ENCODE measurements around the gene SLC7A5.

The SLC7A5 gene

DNA sequence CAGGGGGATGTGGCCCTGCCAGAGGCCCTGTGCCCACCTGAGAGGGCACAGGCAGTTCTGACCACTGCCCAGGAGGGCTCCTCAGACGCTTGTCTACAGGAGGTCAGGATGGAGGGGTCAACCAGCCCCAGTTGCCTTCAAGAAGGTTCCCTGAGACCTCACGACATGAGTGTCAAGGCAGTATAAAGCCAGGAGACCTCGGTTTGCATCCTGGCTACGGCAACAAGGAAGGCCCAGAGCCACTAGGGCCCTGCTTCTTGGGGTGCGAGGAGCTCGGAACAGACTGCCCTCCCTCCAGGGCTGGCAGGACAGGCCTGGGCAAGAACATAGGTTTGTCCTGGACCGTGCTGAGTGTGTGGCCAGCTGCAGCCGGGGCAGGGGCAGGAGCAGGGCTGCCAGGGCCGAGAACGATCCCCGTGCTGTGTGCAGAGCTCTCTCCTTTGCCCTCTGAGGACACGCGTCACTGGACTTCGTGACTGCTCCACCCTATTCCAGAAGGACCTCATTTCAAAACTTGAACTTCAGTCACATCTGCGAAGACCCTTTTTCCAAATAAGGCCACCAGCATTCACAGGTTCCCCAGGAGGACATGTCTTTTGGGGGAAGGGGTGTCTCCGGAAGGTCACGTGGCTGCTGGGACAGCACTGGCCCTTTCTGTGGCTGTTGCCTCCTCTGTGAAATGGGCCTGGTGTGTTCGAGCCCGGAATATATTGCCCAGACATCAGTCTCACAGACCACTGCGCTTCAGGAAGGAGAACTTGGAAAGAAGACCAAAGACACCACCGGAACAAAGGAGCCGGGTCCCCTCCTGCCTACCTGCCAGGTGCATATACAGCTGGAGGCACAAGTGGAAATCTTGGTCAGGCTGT lies 27.7 kb downstream of the SLC7A5 start:
- no peak overlapping the region for H3K4me3 ChIP-seq (ENCODE audit: low read depth, low read length)
- TF ChIP-seq, protein P1, sequence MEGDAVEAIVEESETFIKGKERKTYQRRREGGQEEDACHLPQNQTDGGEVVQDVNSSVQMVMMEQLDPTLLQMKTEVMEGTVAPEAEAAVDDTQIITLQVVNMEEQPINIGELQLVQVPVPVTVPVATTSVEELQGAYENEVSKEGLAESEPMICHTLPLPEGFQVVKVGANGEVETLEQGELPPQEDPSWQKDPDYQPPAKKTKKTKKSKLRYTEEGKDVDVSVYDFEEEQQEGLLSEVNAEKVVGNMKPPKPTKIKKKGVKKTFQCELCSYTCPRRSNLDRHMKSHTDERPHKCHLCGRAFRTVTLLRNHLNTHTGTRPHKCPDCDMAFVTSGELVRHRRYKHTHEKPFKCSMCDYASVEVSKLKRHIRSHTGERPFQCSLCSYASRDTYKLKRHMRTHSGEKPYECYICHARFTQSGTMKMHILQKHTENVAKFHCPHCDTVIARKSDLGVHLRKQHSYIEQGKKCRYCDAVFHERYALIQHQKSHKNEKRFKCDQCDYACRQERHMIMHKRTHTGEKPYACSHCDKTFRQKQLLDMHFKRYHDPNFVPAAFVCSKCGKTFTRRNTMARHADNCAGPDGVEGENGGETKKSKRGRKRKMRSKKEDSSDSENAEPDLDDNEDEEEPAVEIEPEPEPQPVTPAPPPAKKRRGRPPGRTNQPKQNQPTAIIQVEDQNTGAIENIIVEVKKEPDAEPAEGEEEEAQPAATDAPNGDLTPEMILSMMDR (IDR thresholded peaks at IDR 0.05; ENCODE audit: insufficient read depth, low read length, missing control alignments) = no peak
- CTCF ChIA-PET = interaction anchor here (2.4 kb wide), 1 partner anchor 9 kb away, joined by 12 read pairs; no protein-coding TSS in a partner anchor
- POLR2A ChIA-PET = no interaction called here
- DNase-seq (ENCODE audit: low read depth, low spot score) = no peak

DNA sequence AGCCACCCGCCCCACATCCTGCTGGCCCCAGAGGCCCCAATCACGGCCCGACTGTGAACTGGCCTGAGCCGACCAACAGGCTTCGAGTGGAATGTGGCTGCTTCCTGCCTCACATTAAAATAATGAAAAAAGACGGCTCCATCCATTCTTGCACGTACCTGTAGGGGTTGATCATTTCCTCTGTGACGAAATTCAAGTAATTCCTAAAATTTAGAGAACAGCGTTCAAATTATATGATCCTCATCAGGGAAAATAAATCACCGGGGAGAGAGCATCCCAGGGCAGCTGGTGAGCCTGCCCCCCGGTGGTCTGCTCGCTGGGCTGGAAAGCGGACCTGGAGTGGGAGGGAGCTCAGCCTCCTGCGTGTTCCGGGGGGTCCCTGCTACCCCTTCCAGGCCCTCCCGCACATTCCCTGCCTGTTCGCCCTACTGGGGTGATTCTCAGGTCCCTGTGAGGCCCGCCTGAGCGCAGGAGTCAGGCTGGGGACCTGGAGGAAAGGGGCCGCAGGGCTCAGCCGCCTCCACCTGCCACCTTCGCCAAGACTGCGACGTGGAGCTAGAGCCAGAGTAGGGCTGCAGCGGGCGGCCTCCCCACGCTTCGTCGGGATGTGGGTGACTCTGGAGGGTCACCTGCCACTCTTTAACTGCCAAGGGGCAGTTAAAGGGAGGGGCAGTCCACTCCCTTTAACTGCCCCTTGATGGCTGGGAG lies 28.9 kb downstream of the SLC7A5 start:
- DNase-seq (ENCODE audit: low read depth, low spot score) = no peak
- TF ChIP-seq, protein P1 (IDR thresholded peaks at IDR 0.05; ENCODE audit: insufficient read depth, low read length, missing control alignments) = no peak
- no peak overlapping the region for H3K4me3 ChIP-seq (ENCODE audit: low read depth, low read length)
- CTCF ChIA-PET = interaction anchor here (10.8 kb wide), 1 partner anchor 9 kb away, joined by 157 read pairs; no protein-coding TSS in a partner anchor
- POLR2A ChIA-PET = no interaction called here

DNA sequence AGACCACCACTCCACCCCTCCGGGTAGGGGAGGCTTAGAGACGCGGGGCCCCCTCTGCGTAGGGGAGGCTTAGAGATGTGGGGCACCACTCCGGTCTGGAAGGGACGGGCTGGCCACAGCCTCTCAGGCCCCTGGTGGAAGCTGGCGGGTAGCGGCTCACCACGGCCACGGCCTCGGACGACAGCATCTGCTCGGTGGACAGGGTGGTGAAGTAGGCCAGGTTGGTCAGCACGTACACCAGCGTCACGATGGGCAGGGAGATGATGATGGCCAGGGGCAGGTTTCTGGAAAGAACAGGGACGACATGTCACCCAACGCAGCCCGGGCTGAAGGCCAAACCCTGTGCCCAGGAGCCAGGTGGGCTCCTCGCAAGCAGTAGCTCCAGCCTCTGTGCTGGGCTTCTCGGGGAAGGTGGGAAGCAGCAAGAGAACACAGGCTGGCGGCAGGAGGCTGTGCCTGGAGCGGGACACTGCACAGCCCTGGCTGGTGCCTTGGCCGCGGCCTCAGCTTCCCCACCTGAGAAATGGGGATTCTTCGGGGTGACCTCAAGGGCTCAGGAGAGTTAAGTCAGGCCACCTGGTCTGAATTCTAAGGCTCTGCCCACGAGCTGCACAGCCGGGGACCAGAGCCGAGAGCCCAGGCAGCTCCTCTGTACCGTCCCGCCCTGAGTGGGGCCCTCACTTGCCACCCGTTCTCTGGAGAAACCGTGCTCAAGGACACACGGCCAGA lies 29.6 kb downstream of the SLC7A5 start:
- CTCF ChIA-PET = interaction anchor here (1.1 to 10.8 kb wide), 3 partner anchors 10 to 61 kb away, joined by 3 to 157 read pairs (median 5); no protein-coding TSS in a partner anchor
- TF ChIP-seq, protein P1 (IDR thresholded peaks at IDR 0.05; ENCODE audit: insufficient read depth, low read length, missing control alignments) = no peak
- POLR2A ChIA-PET = interaction anchor here (0.8 to 1.6 kb wide), 2 partner anchors 29 to 61 kb away, joined by 3 to 6 read pairs; partner anchors contain the start of gene SLC7A5
- no peak for DNase-seq (ENCODE audit: low read depth, low spot score)
- no peak overlapping the region for H3K4me3 ChIP-seq (ENCODE audit: low read depth, low read length)

DNA sequence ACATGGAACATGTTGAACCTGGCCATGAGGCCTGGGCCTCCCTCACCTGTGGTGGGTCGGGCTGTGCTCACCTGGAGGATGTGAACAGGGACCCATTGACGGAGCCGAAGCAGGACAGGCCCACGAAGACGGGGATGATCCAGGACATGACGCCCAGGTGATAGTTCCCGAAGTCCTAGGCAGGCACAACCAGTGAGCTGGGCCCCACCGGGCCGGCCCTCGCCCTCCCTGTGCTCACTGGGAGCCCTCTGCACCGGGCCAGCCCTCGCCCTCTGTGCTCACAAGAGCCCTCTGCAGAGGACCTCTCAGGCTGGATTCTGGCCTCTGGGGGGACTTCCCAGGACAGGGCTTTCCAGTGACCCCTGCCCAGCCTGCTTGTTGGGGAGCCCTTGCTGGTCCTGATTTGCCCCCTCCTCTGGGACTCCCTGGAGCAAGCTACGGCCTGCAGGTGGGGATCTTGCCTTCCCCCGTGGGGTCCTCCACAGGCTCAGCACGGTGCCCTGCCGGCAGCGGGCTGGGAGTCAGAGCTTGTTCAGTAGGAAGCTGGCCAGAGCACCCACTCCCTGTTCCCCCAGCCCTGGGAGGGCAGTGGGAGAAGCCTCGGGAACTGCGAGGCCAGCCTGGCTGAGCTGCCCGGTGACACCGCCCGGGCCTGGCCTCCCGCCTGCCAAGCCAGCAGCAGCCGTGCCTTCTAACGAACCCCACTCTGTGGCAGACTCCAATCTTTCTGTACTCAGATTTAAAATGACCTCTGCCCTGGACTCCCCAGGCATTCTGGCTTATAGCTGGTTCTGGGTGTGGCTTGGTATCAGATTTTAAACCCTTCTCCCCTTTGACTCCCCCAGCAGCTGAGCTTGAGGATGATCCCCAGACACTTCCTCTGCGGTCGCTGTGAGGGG lies 30.4 kb downstream of the SLC7A5 start:
- H3K4me3 ChIP-seq (ENCODE audit: low read depth, low read length) = no peak overlapping the region
- TF ChIP-seq, protein P1 (IDR thresholded peaks at IDR 0.05; ENCODE audit: insufficient read depth, low read length, missing control alignments) = no peak
- no peak for DNase-seq (ENCODE audit: low read depth, low spot score)
- ChIA-PET CTCF (interaction anchor here (1.1 to 10.8 kb wide), 3 partner anchors 10 to 60 kb away, joined by 3 to 157 read pairs (median 5); no protein-coding TSS in a partner anchor), POLR2A (interaction anchor here (0.8 to 1.6 kb wide), 2 partner anchors 30 to 60 kb away, joined by 3 to 6 read pairs; partner anchors contain the start of gene SLC7A5)

DNA sequence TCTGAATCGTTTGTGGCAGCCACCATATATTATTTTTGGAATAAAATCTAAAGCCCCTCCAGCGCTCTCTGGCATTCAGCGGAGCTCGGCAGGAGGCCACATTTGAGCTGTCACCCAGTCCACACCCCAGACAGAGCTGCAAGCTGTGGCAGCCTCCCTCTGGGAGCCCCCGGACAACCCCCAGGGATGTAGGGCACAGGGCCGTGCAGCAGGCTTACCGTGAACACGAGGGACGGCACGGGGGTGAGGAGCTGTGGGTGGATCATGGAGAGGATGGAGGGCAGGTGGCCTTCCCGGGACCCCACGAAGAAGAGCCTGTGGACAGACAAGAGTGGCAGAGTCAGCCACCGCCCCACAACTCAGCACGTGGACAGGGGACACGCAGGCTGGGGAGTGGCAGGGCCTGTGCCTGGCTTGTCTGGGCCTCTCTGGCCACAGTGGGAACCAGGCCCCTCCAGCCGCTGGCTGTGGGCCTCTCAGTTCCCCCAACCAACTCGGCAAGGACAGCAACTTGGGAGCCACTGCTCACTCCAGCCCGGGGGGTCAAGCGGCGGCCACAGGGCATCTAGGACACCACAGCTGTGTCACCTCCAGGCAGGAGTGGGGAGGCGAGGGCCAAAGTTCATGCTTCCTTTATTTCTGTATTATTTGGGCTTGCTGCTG lies 31.5 kb downstream of the SLC7A5 start:
- POLR2A ChIA-PET = no interaction called here
- TF ChIP-seq, protein P1 (IDR thresholded peaks at IDR 0.05; ENCODE audit: insufficient read depth, low read length, missing control alignments) = no peak
- CTCF ChIA-PET = interaction anchor here (1.6 to 10.8 kb wide), 4 partner anchors 10 to 72 kb away, joined by 3 to 157 read pairs (median 10); no protein-coding TSS in a partner anchor
- no peak overlapping the region for H3K4me3 ChIP-seq (ENCODE audit: low read depth, low read length)
- DNase-seq (ENCODE audit: low read depth, low spot score) = no peak

Measured in AG04449 (cell line).